ENCODE measurements around the gene ANXA9. TPM values are rescaled to one million over a fixed set of nuclear protein-coding genes. Genes with fewer than 3 reads are reported as not detected.

ANXA9 gene
- total RNA-seq, 1 donor from 2014 or later, result not detected

- Mint-ChIP-seq H3K4me3 (ENCODE audit: unreplicated experiment) (no peak overlapping the region), H3K27me3 (ENCODE audit: unreplicated experiment) (no peaks in the 10 kb centered on the region), H3K9me3 (ENCODE audit: unreplicated experiment) (no peaks in the 10 kb centered on the region)
Measured at GRCh38 chr1:151026460-151026859, 44.4 kb downstream of the ANXA9 start.

GRCh38 chr1:151032164-151032563 is 50.1 kb downstream of the ANXA9 start:
- no peak overlapping the region for H3K4me3 Mint-ChIP-seq (ENCODE audit: unreplicated experiment)
- H3K4me1 Mint-ChIP-seq (ENCODE audit: low read depth, unreplicated experiment), result no peaks in the 10 kb centered on the region
- H3K9me3 Mint-ChIP-seq (ENCODE audit: unreplicated experiment), result no peaks in the 10 kb centered on the region
- no peak for TF ChIP-seq CTCF (IDR thresholded peaks at IDR 0.05; ENCODE audit: partially characterized antibody, unreplicated experiment)
- no peak overlapping the region for H3K27ac Mint-ChIP-seq (ENCODE audit: unreplicated experiment)
- no peaks in the 10 kb centered on the region for H3K36me3 Mint-ChIP-seq (ENCODE audit: unreplicated experiment)
- no peak for DNase-seq
- H3K27me3 Mint-ChIP-seq (ENCODE audit: unreplicated experiment), result no peaks in the 10 kb centered on the region

More at GRCh38 chr1:151026460-151026859, 44.4 kb downstream of the ANXA9 start:
- H3K36me3 Mint-ChIP-seq (ENCODE audit: unreplicated experiment), result no peaks in the 10 kb centered on the region
- H3K4me1 Mint-ChIP-seq (ENCODE audit: low read depth, unreplicated experiment), result no peaks in the 10 kb centered on the region
- DNase-seq, result no peak
- TF ChIP-seq CTCF (IDR thresholded peaks at IDR 0.05; ENCODE audit: partially characterized antibody, unreplicated experiment), result no peak
- H3K27ac Mint-ChIP-seq (ENCODE audit: unreplicated experiment), result no peak overlapping the region

- no peak overlapping the region for H3K4me3 Mint-ChIP-seq (ENCODE audit: unreplicated experiment)
- no peak overlapping the region for H3K27ac Mint-ChIP-seq (ENCODE audit: unreplicated experiment)
- H3K27me3 Mint-ChIP-seq (ENCODE audit: unreplicated experiment), result no peaks in the 10 kb centered on the region
- H3K9me3 Mint-ChIP-seq (ENCODE audit: unreplicated experiment), result no peaks in the 10 kb centered on the region
- no peak for DNase-seq
- no peak for TF ChIP-seq CTCF (IDR thresholded peaks at IDR 0.05; ENCODE audit: partially characterized antibody, unreplicated experiment)
- H3K36me3 Mint-ChIP-seq (ENCODE audit: unreplicated experiment), result no peaks in the 10 kb centered on the region
- no peaks in the 10 kb centered on the region for H3K4me1 Mint-ChIP-seq (ENCODE audit: low read depth, unreplicated experiment)
Measured at GRCh38 chr1:151035167-151035566, 53.1 kb downstream of the ANXA9 start.

- no peak within 1 kb of the TSS for H3K27ac Mint-ChIP-seq (ENCODE audit: unreplicated experiment)
- H3K36me3 Mint-ChIP-seq (ENCODE audit: unreplicated experiment), result no peaks in the 10 kb centered on the region
- H3K27me3 Mint-ChIP-seq (ENCODE audit: unreplicated experiment), result no peaks in the 10 kb centered on the region
- H3K9me3 Mint-ChIP-seq (ENCODE audit: unreplicated experiment), result no peaks in the 10 kb centered on the region
- H3K4me3 Mint-ChIP-seq (ENCODE audit: unreplicated experiment), result no peak within 1 kb of the TSS
- TF ChIP-seq CTCF (IDR thresholded peaks at IDR 0.05; ENCODE audit: partially characterized antibody, unreplicated experiment), result no peak
- DNase-seq, result no peak
- H3K4me1 Mint-ChIP-seq (ENCODE audit: low read depth, unreplicated experiment), result no peaks in the 10 kb centered on the region
Measured at GRCh38 chr1:151036356-151036755, 54.3 kb downstream of the ANXA9 start, which contains the start of gene BNIPL. TSS of gene BNIPL (plus strand) at chr1:151036586. CDS start at chr1:151036726, 140 bp downstream.

GRCh38 chr1:151037032-151037431 is 54.9 kb downstream of the ANXA9 start:
- no peaks in the 10 kb centered on the region for H3K9me3 Mint-ChIP-seq (ENCODE audit: unreplicated experiment)
- H3K36me3 Mint-ChIP-seq (ENCODE audit: unreplicated experiment), result no peaks in the 10 kb centered on the region
- no peak overlapping the region for H3K27ac Mint-ChIP-seq (ENCODE audit: unreplicated experiment)
- no peaks in the 10 kb centered on the region for H3K27me3 Mint-ChIP-seq (ENCODE audit: unreplicated experiment)
- H3K4me3 Mint-ChIP-seq (ENCODE audit: unreplicated experiment), result no peak overlapping the region
- no peak for DNase-seq
- no peak for TF ChIP-seq CTCF (IDR thresholded peaks at IDR 0.05; ENCODE audit: partially characterized antibody, unreplicated experiment)
- no peaks in the 10 kb centered on the region for H3K4me1 Mint-ChIP-seq (ENCODE audit: low read depth, unreplicated experiment)
